Measurements from ENCODE around the gene ADSL.
A peak's percentile ranks its signal among the peaks of the same experiment; 100 is the strongest.
"Not testable (repeated sequence)": the region's sequence is repeated elsewhere in the genome, so short reads cannot be mapped to it uniquely, and the experiment has no call there.

Gene ADSL

DNA sequence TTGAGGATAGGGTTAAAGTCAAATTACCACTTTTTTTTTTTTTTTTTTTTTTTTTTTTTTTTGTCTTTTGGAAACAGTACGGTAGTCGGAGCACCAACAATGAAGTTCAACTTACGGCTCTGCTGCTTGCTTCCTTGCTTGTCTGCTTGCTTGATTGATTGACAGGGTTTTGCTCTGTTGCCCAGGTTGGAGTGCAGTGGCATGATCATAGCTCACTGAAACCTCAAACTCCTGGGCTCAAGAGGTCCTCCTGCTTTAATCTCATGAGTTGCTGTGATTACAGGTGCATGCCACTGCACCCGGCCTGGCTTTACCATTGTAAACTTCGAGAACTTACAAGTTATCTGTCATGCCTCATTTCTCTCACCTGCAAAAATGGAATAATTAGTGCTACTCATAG, 29.8 kb downstream of the ADSL start:
- no peak for DNase-seq

GRCh38 chr22:40377931-40378330, 31.6 kb downstream of the ADSL start:
- DNase-seq, result no peak

GRCh38 chr22:40378448-40378847, 32.1 kb downstream of the ADSL start:
- DNase-seq, result not testable (repeated sequence)

- no peak for DNase-seq
Observed at GRCh38 chr22:40381461-40381860, 35.2 kb downstream of the ADSL start.

GRCh38 chr22:40383905-40384304, 37.6 kb downstream of the ADSL start:
- DNase-seq, result no peak

DNA sequence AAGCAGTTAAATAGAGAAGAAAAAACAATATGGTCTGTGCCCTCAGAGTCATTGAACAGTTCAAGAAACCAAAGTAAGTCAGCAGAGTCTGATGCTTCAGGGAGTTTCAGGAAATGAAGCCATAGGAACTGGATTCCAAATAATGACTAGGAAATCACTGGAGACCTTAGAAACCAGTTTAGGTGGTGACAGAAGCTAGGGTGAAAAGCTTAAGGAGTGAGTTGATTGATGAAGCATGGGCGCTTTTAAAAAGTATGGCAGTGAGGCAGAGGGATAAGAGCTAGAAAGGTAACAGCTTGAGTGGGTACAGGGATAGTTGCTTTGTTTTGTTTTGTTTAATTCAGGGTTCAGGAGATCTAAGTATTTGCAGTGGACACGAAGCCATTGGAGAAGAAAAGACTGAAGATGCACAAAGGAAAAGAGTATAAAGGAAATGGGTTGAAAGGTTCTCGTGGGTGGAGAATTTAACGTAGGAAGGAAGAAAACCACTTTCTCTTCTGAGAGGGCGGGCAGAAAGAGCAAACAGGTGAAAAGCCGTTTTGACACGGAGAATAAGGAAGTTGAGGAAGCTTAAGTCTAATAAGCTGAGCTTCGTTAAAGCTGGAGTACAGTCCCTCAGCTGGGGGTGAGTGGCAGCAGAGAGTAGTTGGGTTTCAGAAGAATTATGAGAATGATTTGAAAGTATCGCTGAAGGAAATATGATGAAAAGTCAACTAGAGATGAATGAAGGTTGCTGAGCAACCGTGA, 38.9 kb downstream of the ADSL start:
- DNase-seq, result no peak

- DNase-seq, result no peak
Observed at GRCh38 chr22:40387746-40388145, 41.4 kb downstream of the ADSL start.

DNA sequence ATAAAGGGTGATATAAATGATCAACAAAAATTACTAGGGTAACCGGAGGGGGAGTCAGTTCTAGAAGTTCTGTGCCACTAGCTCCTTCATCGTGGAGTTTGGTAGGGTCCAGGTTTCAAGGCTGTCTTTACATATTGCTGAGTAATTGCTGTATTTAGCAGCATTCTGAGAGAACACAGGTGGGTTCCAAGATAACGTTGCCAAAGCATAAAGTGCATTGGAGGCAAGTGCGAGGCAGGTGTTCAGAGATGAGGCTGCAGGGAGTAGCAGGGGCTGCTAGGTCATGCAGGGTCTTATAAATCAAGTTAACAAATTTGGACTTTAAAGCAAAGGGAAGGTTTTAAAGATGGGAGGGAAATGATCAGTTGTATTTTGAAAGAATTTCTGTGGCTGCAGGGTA, 41.9 kb downstream of the ADSL start:
- no peak for DNase-seq

DNA sequence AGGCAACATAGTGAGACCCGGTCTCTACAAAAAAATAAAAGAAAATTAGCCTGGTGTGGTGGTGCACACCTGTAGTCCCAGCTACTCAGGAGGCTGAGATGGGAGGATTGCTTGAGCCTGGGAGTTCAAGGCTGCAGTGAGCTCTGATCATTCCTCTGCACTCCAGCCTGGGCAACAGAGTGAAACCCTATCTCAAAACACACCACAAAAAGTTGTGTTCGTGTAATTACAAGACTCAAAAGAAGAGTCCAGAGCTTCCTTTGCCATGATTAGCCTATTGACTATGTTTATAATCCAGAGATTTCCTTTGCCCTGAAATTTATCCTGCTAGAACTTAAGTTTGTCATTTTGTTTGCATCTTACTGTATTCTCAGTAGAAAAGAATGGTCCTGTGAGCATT, 45.1 kb downstream of the ADSL start:
- no peak for DNase-seq

GRCh38 chr22:40392618-40393017, 46.3 kb downstream of the ADSL start:
- DNase-seq, result no peak

GRCh38 chr22:40394607-40395006, 48.3 kb downstream of the ADSL start:
- no peak for DNase-seq

GRCh38 chr22:40395607-40396006, 49.3 kb downstream of the ADSL start:
- no peak for DNase-seq

GRCh38 chr22:40396882-40397281, 50.6 kb downstream of the ADSL start:
- DNase-seq, result no peak

DNA sequence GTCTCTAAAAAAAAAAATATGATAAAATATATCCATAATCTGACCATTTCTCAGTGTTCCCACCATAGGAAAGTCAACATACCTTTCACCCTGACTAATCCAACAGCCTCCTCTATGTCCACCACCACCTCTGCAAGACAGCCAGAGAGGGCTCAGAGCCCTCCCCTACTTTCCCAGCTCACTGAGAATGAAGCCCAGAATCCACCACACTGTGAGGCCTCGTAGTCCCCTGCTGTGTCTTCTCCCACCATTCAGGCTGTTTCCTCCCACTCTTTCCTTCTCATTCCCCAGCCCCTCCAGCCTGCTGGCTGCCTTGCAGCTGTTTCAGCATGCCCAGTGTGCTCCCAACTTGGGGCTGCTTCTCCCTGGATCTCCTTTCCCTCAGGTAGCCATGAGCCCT, 51.1 kb downstream of the ADSL start:
- DNase-seq, result no peak

DNA sequence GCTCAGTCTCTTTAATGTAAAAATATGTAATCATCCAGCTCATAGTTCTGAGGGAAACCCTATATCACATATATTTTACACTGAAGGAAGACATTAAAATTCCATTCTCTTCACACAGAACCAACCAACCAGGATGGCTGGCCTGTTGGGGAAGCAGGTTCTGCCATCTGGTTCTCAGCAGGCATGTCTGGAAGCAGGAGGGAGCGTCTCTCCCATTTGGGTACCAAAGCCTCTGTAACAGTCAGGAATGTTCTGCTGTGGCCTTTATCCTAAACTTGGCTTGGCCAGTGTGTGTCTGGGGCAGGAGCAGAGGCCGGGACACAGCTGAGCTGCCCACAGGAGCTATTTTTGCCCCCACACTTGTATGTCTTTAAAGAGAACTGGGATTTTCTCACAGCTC, 53.3 kb downstream of the ADSL start:
- no peak for DNase-seq

DNA sequence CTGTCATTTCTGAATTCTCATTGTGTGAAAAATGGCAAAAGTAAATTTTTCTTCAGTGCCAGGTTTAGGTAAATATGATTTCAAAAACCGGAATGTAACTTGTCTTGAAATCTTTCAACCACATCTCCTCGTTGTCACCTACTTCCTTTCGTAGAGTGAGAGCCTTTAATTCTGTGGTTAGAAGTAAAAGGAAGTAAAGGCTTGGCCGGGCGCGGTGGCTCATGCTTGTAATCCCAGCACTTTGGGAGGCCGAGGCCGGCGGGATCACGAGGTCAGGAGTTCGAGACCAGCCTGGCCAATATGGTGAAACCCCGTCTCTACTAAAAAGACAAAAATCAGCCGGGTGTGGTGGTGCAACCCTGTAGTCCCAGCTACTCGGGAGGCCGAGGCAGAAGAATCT, 53.9 kb downstream of the ADSL start:
- peak in 1 of 4 experiments; percentile 16 for DNase-seq

DNA sequence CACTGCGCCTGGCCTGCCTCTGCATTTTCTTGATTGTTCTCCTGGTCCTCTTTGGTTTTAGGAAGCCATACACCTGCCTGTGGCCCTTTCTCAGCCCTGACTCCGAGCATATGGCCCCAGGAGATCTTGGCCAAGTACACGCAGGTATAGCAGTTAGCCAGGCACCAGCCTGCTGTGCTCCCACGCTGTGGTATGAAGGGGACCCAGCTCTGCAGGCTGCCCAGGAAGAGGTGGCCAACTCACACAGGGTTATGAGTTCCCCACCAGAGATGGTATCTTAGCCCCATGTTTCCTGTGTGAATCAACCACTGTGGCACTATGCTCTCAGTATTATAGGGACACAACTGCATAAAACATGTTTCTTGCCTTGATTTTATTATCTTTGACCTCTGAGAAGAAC, 55.2 kb downstream of the ADSL start:
- DNase-seq, result peak in 1 of 4 experiments; percentile 14

- no peak for DNase-seq
Observed at GRCh38 chr22:40401981-40402406, 55.7 kb downstream of the ADSL start.

- DNase-seq, result no peak
Observed at GRCh38 chr22:40403141-40403540, 56.8 kb downstream of the ADSL start.

DNA sequence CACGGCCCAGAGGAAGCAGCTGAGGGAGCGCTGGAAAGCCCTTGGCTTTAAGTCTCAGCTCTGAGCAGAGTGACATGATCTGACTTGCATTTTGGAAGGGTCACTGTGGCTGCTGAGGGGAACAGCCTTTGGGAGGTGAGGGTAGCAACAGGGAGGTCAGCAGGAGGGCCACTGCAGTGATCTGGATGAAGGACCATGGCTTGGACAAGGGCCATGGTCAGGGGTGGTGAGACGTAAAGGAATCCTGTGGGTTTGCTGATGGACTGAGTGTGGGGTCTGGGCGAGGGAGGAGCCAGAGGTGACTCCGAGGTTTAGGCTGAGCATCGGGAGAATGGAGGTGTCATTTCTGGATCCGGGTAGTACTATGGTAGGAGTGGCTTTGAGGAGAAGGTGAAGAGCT, 57.4 kb downstream of the ADSL start:
- no peak for DNase-seq

DNA sequence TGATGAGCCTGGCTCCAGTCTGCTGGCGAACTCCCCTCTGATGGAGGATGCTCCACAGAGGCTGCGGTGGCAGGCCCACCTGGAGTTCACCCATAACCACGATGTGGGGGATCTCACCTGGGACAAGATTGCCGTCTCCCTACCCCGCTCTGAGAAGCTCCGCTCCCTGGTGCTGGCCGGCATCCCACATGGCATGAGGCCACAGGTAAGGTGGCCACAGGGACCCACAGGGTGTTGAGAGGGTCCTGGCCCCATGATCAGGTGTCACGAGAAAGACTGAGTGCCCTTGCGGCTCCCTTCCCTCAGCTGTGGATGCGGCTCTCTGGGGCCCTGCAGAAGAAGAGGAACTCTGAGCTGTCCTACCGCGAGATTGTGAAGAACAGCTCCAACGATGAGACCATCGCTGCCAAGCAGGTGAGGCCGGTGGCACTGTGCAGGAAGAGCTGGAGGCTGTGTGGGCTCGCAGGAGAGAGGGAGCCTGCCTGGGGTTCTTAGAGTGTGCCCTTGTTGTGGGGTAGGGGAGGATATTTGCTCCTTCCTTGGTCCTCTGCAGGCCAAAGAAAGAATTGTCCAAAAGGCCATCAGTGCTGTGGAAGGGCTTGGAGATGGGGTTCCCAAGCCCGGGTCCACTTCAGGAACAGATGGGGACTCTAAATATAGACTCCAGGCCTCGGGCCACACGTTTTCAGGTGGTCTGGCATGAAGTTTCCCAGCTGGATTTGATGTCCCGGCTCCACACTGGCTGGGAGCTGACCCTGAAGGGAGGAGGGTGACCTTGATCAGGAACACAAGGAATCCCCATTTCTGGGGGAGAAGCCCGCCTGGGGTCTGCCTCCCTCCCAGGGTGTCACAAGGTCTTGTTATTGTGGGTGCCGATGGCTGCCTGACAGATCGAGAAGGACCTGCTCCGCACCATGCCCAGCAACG, 58.2 kb downstream of the ADSL start:
- DNase-seq, result no peak

DNA sequence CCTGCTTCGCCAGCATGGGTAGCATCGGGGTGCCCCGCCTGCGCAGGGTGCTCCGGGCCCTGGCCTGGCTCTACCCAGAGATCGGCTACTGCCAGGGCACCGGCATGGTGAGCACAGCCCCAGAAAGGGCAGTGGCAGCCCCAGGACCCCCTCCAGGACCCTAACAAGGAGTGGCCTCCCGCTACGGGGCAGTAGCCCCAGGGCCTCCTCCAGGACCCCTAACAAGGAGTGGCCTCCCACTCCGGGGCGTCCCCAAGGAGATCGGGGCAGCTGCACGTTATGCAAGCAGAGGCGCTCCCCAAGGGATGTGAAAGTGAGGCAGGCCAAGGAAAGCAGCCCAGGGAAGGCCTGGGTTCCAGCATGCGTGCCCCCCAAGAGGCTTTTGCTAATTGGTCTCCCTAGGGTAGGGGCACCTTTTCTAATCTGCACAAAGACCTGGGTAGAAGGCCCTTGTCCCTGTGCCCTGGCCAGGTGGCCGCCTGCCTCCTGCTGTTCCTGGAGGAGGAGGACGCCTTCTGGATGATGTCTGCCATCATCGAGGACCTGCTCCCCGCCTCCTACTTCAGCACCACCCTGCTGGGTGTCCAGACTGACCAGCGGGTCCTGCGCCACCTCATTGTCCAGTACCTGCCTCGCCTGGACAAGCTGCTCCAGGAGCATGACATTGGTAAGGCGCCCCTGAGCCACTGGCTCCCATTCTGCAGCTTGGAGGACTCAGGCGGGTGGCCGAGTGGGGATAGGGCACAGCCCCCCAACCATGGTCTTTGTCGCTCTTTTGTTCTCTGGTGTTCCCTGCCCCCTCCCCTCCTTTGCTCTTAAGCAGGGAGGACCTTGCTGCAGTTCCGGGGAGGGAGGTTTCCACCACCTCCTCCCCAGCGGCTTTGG, 59.1 kb downstream of the ADSL start:
- no peak for DNase-seq

Measured in activated CD4-positive, CD25-positive, alpha-beta regulatory T cell (primary cell).